A549 treated with AZD2906 at 1 μM for 4 hours (cell line): Measurements from ENCODE around the gene IFNA1. TPM values are rescaled to one million over a fixed set of nuclear protein-coding genes. Genes with fewer than 3 reads are reported as not detected.

ENCODE experiments used
- total RNA-seq: library from RNA; stranded (reverse); fragments of 200-300 nt; extraction: Qiagen RNA extraction; gene quantifications from 5 replicates; pipeline ENCODE4 v1.2.3, GENCODE V29; 2022

The IFNA1 gene
- total RNA-seq: not detected in 5 replicates

GRCh38 chr9:21440139-21440538, at the start of gene IFNA1:
IFNA1 (plus strand) TSS chr9:21440439; CDS start chr9:21440508, 69 bp downstream.

GRCh38 chr9:21408817-21409216, 31.4 kb upstream of the IFNA1 start, which contains the start of gene IFNA8:
IFNA8 (plus strand) TSS chr9:21409117; CDS start chr9:21409177, 60 bp downstream.

GRCh38 chr9:21482213-21482612, 42.0 kb downstream of the IFNA1 start, which contains the start of gene IFNE:
IFNE (minus strand) TSS chr9:21482313; CDS start chr9:21481694, 619 bp downstream.

Other genes with a start within 250 kb of the IFNA1 start
- gene IFNA7, start 238.2 kb upstream of the IFNA1 start, total RNA-seq: not detected in 5 replicates
- gene IFNA10, start 233.3 kb upstream of the IFNA1 start, total RNA-seq: not detected in 5 replicates
- not detected in 5 replicates for gene IFNA16, start 223.1 kb upstream of the IFNA1 start, total RNA-seq
- not detected in 5 replicates for gene IFNA17, start 212.2 kb upstream of the IFNA1 start, total RNA-seq
- not detected in 5 replicates for gene IFNA14, start 200.4 kb upstream of the IFNA1 start, total RNA-seq
- not detected in 5 replicates for gene IFNA5, start 135.1 kb upstream of the IFNA1 start, total RNA-seq
- gene KLHL9, start 105.0 kb upstream of the IFNA1 start, total RNA-seq: 15.3 to 20.3 TPM (median 18.6 TPM) in 5 replicates
- gene IFNA6, start 89.6 kb upstream of the IFNA1 start, total RNA-seq: not detected in 5 replicates
- not detected in 5 replicates for gene IFNA13, start 72.4 kb upstream of the IFNA1 start, total RNA-seq
- not detected in 5 replicates for gene IFNA2, start 55.0 kb upstream of the IFNA1 start, total RNA-seq
- gene IFNA8, start 31.3 kb upstream of the IFNA1 start, total RNA-seq: not detected in 5 replicates
- 0.41 to 1.1 TPM (median 0.72 TPM) in 5 replicates for gene IFNE, start 41.9 kb downstream of the IFNA1 start, total RNA-seq